ENCODE results near the gene MAK.

GRCh38 chr6:10759884-10760329, 78.4 kb downstream of the MAK start:
- TF ChIP-seq, protein P1, sequence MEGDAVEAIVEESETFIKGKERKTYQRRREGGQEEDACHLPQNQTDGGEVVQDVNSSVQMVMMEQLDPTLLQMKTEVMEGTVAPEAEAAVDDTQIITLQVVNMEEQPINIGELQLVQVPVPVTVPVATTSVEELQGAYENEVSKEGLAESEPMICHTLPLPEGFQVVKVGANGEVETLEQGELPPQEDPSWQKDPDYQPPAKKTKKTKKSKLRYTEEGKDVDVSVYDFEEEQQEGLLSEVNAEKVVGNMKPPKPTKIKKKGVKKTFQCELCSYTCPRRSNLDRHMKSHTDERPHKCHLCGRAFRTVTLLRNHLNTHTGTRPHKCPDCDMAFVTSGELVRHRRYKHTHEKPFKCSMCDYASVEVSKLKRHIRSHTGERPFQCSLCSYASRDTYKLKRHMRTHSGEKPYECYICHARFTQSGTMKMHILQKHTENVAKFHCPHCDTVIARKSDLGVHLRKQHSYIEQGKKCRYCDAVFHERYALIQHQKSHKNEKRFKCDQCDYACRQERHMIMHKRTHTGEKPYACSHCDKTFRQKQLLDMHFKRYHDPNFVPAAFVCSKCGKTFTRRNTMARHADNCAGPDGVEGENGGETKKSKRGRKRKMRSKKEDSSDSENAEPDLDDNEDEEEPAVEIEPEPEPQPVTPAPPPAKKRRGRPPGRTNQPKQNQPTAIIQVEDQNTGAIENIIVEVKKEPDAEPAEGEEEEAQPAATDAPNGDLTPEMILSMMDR (IDR thresholded peaks at IDR 0.05), result no peak
- TF ChIP-seq POLR2A (IDR thresholded peaks at IDR 0.05), result no peak

All from esophagus squamous epithelium (tissue), 4 donors.